ENCODE results near the gene PHACTR4. TPM values are rescaled to one million over a fixed set of nuclear protein-coding genes. Genes with fewer than 3 reads are reported as not detected.

Gene PHACTR4
- total and polyA plus RNA-seq, 2 experiments from 2014 or later: 35.4 to 47.1 TPM

DNA sequence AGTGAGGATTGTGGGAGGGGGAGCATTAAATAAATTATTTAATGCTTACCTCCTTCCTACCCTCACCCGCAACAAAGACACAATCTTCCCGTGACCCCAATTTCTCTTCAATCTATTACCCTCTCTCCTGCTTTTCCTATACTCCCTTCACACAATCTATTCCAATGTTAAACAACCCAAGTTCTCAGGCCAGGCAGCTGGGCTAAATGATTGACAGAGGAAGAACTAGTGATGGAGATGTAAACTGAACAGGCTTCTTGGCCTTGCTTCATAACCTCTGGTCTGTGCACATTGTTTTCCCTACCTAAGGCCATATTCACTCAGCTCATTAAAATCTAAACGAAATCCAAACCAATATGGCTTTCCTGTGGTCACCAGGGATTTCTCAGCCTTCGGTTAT lies 132.4 kb downstream of the PHACTR4 start (continued):
- TF ChIP-seq, protein P1, sequence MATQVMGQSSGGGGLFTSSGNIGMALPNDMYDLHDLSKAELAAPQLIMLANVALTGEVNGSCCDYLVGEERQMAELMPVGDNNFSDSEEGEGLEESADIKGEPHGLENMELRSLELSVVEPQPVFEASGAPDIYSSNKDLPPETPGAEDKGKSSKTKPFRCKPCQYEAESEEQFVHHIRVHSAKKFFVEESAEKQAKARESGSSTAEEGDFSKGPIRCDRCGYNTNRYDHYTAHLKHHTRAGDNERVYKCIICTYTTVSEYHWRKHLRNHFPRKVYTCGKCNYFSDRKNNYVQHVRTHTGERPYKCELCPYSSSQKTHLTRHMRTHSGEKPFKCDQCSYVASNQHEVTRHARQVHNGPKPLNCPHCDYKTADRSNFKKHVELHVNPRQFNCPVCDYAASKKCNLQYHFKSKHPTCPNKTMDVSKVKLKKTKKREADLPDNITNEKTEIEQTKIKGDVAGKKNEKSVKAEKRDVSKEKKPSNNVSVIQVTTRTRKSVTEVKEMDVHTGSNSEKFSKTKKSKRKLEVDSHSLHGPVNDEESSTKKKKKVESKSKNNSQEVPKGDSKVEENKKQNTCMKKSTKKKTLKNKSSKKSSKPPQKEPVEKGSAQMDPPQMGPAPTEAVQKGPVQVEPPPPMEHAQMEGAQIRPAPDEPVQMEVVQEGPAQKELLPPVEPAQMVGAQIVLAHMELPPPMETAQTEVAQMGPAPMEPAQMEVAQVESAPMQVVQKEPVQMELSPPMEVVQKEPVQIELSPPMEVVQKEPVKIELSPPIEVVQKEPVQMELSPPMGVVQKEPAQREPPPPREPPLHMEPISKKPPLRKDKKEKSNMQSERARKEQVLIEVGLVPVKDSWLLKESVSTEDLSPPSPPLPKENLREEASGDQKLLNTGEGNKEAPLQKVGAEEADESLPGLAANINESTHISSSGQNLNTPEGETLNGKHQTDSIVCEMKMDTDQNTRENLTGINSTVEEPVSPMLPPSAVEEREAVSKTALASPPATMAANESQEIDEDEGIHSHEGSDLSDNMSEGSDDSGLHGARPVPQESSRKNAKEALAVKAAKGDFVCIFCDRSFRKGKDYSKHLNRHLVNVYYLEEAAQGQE (IDR thresholded peaks at IDR 0.05; ENCODE audit: unreplicated experiment): no peak
- TF ChIP-seq ZNF114 (CRISPR knock-in tag; IDR thresholded peaks at IDR 0.05) (no peak), NANOG (IDR thresholded peaks at IDR 0.05; ENCODE audit: borderline replicate concordance) (no peak), EZH2 (IDR thresholded peaks at IDR 0.05; ENCODE audit: low read depth, unreplicated experiment) (no peak), POLR2AphosphoS5 (IDR thresholded peaks at IDR 0.05; ENCODE audit: low read depth) (no peak), JUNB (IDR thresholded peaks at IDR 0.05; ENCODE audit: unreplicated experiment) (no peak)

DNA sequence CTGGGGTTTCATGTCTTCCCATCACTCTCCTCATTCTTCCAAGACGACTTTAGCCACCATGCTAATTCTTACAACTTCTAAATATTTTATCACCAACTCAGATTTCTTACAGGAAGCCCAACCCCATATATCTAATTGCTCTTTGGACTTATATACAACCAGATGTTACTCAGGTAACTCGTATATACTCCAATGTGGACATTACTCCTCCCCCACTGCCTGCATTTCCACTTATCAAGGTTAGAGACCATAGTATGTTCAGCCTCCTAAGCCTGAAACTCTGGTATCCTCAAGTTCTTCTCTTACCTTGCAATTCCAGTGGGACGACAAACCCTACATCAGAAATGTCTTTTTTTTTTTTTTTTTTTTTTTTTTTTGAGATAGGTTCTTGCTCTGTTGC lies 133.6 kb downstream of the PHACTR4 start:
- no peaks in the 10 kb centered on the region for H3K9me2 ChIP-seq (ENCODE audit: insufficient read depth)
- no peak for DNase-seq (ENCODE audit: low spot score)
- H3K27me3 ChIP-seq (ENCODE audit: insufficient read depth): no peaks in the 10 kb centered on the region
- no peak overlapping the region for H3K27ac ChIP-seq (ENCODE audit: low read depth)
- peaks cover 22% of the 10 kb centered on the region for H3K36me3 ChIP-seq (ENCODE audit: insufficient read depth)
- TF ChIP-seq EZH2phosphoT487 (IDR thresholded peaks at IDR 0.05; ENCODE audit: unreplicated experiment): no peak
- TF ChIP-seq, protein P2, sequence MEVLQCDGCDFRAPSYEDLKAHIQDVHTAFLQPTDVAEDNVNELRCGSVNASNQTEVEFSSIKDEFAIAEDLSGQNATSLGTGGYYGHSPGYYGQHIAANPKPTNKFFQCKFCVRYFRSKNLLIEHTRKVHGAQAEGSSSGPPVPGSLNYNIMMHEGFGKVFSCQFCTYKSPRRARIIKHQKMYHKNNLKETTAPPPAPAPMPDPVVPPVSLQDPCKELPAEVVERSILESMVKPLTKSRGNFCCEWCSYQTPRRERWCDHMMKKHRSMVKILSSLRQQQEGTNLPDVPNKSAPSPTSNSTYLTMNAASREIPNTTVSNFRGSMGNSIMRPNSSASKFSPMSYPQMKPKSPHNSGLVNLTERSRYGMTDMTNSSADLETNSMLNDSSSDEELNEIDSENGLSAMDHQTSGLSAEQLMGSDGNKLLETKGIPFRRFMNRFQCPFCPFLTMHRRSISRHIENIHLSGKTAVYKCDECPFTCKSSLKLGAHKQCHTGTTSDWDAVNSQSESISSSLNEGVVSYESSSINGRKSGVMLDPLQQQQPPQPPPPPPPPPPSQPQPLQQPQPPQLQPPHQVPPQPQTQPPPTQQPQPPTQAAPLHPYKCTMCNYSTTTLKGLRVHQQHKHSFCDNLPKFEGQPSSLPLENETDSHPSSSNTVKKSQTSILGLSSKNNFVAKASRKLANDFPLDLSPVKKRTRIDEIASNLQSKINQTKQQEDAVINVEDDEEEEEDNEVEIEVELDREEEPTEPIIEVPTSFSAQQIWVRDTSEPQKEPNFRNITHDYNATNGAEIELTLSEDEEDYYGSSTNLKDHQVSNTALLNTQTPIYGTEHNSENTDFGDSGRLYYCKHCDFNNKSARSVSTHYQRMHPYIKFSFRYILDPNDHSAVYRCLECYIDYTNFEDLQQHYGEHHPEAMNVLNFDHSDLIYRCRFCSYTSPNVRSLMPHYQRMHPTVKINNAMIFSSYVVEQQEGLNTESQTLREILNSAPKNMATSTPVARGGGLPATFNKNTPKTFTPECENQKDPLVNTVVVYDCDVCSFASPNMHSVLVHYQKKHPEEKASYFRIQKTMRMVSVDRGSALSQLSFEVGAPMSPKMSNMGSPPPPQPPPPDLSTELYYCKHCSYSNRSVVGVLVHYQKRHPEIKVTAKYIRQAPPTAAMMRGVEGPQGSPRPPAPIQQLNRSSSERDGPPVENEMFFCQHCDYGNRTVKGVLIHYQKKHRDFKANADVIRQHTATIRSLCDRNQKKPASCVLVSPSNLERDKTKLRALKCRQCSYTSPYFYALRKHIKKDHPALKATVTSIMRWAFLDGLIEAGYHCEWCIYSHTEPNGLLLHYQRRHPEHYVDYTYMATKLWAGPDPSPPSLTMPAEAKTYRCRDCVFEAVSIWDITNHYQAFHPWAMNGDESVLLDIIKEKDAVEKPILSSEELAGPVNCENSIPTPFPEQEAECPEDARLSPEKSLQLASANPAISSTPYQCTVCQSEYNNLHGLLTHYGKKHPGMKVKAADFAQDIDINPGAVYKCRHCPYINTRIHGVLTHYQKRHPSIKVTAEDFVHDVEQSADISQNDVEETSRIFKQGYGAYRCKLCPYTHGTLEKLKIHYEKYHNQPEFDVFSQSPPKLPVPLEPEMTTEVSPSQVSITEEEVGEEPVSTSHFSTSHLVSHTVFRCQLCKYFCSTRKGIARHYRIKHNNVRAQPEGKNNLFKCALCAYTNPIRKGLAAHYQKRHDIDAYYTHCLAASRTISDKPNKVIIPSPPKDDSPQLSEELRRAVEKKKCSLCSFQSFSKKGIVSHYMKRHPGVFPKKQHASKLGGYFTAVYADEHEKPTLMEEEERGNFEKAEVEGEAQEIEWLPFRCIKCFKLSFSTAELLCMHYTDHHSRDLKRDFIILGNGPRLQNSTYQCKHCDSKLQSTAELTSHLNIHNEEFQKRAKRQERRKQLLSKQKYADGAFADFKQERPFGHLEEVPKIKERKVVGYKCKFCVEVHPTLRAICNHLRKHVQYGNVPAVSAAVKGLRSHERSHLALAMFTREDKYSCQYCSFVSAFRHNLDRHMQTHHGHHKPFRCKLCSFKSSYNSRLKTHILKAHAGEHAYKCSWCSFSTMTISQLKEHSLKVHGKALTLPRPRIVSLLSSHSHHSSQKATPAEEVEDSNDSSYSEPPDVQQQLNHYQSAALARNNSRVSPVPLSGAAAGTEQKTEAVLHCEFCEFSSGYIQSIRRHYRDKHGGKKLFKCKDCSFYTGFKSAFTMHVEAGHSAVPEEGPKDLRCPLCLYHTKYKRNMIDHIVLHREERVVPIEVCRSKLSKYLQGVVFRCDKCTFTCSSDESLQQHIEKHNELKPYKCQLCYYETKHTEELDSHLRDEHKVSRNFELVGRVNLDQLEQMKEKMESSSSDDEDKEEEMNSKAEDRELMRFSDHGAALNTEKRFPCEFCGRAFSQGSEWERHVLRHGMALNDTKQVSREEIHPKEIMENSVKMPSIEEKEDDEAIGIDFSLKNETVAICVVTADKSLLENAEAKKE (CRISPR knock-in tag; IDR thresholded peaks at IDR 0.05): no peak
- no peak overlapping the region for H3K4me3 ChIP-seq
- peaks cover 7% of the 10 kb centered on the region for H4K20me1 ChIP-seq (replicated peaks; ENCODE audit: insufficient read depth)
- H3K4me3 Mint-ChIP-seq: no peak overlapping the region
- H3K4me1 Mint-ChIP-seq: peaks cover under 1% of the 10 kb centered on the region; the same call in 2 of the 3 replicates
- H2AFZ ChIP-seq: no peak overlapping the region
- peaks cover 26% of the 10 kb centered on the region for H3F3A ChIP-seq (replicated peaks; ENCODE audit: low read depth)
- peaks cover 32% of the 10 kb centered on the region for H3K36me3 Mint-ChIP-seq (ENCODE audit: low read depth)
- no peak overlapping the region for H3K27ac Mint-ChIP-seq
- no peak overlapping the region for H3K4me2 ChIP-seq
- H3K4me1 ChIP-seq (ENCODE audit: insufficient read depth): peaks cover 8% of the 10 kb centered on the region
- peaks cover 37% of the 10 kb centered on the region for H3K27me3 Mint-ChIP-seq (ENCODE audit: insufficient read depth, low read depth, poor library complexity)
- H3K9me3 Mint-ChIP-seq: peaks cover 24% of the 10 kb centered on the region; the same call in 2 of the 3 replicates
- H3K79me2 ChIP-seq (replicated peaks; ENCODE audit: insufficient read depth): peaks cover 22% of the 10 kb centered on the region
- no peak for ATAC-seq

All from GM23338 (cell line).